ENCODE data around the gene DVL1.

GRCh38 chr1:1345860-1346500 is 3.2 kb downstream of the DVL1 start:
- no peak for TF ChIP-seq CTCF (IDR thresholded peaks at IDR 0.05)
- no peak for TF ChIP-seq POLR2A (IDR thresholded peaks at IDR 0.05)
- no peak for TF ChIP-seq POLR2AphosphoS5 (IDR thresholded peaks at IDR 0.05)
- no peak for TF ChIP-seq EP300 (IDR thresholded peaks at IDR 0.05)
